ENCODE data around the gene LAMA5.
A peak's percentile ranks its signal among the peaks of the same experiment; 100 is the strongest.
"Not testable (repeated sequence)": the region's sequence is repeated elsewhere in the genome, so short reads cannot be mapped to it uniquely, and the experiment has no call there.

LAMA5 gene

DNA sequence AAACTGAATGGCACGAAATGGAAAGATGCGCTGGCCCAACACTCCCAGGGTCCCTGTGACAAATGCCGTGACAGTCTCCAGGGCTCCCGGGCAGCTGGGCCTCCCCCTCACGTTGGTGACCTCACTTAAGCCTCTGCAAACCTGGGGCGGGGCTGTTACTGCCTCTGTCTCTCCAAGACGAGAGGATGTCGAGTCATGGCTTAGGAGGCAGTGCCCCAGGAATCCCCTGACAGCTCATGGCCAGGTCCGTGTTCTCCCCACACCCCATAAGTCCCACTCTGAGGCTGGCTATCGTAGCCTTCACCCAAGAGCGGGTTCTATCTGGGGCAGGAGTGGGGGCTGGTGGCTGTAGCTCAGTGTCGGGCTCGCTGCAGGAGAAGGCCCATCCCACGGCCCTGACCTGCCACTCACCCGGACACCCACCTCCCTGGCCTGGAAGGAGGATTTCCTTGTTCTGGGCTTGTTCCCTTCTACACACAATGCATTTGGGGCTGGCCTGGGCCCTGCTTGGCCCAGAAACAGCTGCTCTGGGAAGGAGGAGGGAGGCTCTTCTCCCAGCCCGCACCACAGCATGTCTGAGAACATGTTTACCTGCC lies 14.2 kb upstream of the LAMA5 start:
- in situ Hi-C loops (cut with HindIII; ENCODE audit: low pct_unique_long_range_greater_than_20kb, low sequenced_read_pairs): no loop called here
- TF ChIP-seq JUND (IDR thresholded peaks at IDR 0.05; ENCODE audit: low read depth): no peak
- DNase-seq (ENCODE audit: low read depth in 1 of 2, low spot score in 1 of 2): no peak

DNA sequence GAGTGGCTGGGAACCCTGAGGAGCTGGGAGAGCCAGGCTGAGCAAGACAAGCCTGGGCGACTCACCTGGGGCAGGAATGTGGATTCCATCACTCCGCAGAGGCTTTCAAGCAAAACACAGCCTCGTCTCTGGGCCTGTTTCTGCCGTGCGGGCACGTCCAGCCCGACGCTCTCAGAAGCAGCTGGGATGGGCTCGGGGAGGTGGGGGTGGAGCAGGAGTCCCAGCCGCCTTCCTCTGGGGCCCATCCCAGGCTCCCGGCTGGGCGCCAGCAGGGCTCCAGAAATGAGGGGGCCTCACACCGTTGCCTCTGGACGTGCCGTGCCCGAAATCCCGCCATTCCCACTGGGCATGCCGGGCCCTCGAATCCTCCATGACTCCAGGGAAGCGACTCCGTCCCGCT lies 11.1 kb upstream of the LAMA5 start:
- in situ Hi-C loops (cut with HindIII; ENCODE audit: low pct_unique_long_range_greater_than_20kb, low sequenced_read_pairs): no loop called here
- DNase-seq (ENCODE audit: low read depth in 1 of 2, low spot score in 1 of 2): peak in 1 of 2 experiments; percentile 75
- TF ChIP-seq JUND (IDR thresholded peaks at IDR 0.05; ENCODE audit: low read depth): no peak

DNA sequence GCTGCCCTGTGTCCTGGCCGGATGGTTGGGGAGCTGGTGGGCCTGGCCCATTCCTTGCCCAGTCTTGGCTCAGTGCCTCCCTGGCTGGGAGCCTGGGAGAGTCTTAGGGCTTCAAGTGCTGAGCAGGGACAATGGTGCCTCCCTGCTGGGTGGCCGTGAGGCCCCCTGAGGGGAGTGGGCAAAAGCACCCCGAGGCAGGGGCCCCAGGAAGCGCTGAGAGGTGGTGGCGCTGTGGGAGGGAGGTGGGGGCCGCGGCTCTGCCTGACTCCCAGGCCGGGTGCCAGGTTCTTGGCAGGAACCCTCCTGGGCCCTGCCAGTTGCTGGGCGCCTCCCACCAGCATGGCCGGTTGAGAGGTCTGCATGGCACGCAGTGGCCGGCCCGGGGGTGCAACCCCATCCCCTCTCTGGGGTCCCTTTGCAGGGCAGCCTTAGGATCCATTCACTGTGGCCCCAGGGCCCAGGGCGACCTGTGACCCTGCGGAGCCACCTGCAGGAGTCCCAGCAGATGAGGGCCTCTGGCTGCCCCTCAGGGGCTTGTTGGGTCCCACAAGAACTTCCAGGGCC lies 10.6 kb upstream of the LAMA5 start:
- no peak for TF ChIP-seq JUND (IDR thresholded peaks at IDR 0.05; ENCODE audit: low read depth)
- in situ Hi-C loops (cut with HindIII; ENCODE audit: low pct_unique_long_range_greater_than_20kb, low sequenced_read_pairs): no loop called here
- no peak for DNase-seq (ENCODE audit: low read depth in 1 of 2, low spot score in 1 of 2)

DNA sequence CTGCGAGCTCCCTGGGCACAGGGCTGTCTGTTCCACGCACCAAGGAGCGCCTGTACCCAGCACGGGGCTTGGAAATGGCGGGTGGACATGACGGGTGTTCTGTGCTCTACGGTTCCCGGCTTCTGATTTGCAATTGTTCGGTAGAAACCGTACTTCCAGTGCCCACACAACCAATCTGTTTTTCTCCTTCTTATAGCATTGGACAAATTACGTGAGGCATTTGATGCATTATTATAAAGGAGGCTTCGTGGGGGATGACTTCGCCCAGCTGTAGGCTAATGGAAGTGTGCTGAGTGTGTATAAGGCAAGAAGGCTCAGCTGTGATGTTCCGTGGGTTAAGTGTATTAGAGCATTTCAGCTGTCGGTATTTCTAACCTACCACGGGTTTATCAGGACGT lies 10.0 kb upstream of the LAMA5 start:
- in situ Hi-C loops (cut with HindIII; ENCODE audit: low pct_unique_long_range_greater_than_20kb, low sequenced_read_pairs): no loop called here

DNA sequence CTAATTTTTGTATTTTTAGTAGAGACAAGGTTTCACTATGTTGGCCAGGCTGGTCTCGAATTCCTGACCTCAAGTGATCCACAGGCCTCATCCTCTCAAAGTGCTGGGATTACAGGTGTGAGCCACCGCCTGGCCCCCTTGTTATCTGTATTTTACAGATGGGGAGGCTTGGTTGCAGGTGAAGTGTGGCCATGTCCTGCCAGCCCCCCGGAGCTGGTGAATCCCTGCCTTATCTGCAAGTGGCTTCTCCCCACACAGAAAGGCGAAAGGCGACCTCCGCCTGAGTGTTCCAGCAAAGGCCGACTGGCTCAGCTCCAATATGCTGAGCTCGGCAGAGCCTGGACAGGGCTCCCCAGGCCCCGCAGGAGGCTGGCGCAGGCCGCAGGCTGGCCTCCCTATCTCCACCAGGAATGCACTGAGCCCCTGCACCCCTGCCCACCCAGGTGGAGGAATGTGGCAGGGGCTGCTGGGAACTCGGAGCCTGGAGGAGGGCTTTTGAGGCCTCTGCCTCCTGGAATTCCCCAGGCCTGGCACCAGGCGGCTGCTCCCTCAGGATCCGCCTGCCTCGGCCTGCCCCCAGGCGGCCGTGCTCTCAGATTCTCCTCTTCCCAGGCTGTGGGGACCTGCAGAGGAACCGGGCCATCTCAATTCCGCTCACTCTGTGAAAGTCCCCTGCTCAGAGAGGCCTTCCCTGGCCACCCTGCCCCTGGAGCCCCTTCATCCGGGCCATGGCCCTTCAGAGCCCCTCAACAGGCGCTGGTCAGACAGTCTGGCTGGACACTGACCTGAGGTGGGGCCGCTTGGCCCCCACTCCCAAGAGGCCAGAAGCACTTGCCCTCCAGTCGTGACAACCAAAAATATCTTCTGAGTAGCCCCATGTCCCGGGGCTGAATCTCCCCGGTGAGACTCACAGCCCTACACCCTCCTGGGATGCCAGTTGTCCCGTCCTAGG lies 9.3 kb upstream of the LAMA5 start:
- in situ Hi-C loops (cut with HindIII; ENCODE audit: low pct_unique_long_range_greater_than_20kb, low sequenced_read_pairs): no loop called here

More for the DNA sequence above, 10.0 kb upstream of the LAMA5 start:
- no peak for TF ChIP-seq JUND (IDR thresholded peaks at IDR 0.05; ENCODE audit: low read depth)
- DNase-seq (ENCODE audit: low read depth in 1 of 2, low spot score in 1 of 2): no peak

DNA sequence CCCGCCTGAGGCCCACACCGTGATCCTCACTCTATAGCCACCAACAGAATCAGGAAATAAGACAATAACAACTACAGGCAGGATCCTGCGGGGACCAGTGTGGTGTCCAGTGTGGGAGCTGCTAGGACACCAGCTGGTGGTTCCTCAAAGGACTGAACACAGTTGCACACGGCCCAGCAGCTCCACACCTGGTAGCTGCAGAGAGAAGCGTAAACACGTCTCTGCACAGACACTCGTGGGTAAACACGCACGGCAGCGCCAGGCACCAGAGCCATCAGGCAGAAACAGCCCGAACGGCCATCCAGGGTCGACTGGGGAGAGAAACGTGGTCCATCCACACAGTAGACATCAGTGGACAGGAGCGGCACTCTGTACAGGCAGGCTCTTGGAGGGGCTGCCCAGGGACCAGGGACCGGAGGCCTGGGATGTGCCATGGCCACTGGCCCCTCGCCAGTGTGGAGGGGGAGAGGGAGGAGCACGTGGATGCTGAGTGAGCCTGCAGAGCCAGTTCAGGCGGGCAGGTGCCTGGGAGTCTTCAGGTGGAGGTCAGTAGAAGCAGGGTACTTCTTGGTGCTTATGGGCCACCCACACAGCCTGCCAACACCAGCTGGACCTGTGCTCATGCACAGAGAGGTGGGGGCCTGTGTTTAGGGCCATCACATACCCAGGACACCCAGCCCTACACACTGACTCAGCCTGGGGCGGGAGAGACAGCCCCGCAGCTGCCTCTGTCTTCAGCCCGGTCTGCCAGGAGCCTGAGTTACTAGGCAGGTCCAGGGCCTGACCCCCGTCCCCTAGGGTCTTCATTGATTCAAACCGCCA lies 7.4 kb upstream of the LAMA5 start:
- in situ Hi-C loops (cut with HindIII; ENCODE audit: low pct_unique_long_range_greater_than_20kb, low sequenced_read_pairs): no loop called here
- DNase-seq (ENCODE audit: low read depth in 1 of 2, low spot score in 1 of 2): peak in 1 of 2 experiments; percentile 82
- TF ChIP-seq JUND (IDR thresholded peaks at IDR 0.05; ENCODE audit: low read depth): no peak

More for the DNA sequence above, 9.3 kb upstream of the LAMA5 start:
- DNase-seq (ENCODE audit: low read depth in 1 of 2, low spot score in 1 of 2): peak in 1 of 2 experiments; percentile 78
- no peak for TF ChIP-seq JUND (IDR thresholded peaks at IDR 0.05; ENCODE audit: low read depth)

DNA sequence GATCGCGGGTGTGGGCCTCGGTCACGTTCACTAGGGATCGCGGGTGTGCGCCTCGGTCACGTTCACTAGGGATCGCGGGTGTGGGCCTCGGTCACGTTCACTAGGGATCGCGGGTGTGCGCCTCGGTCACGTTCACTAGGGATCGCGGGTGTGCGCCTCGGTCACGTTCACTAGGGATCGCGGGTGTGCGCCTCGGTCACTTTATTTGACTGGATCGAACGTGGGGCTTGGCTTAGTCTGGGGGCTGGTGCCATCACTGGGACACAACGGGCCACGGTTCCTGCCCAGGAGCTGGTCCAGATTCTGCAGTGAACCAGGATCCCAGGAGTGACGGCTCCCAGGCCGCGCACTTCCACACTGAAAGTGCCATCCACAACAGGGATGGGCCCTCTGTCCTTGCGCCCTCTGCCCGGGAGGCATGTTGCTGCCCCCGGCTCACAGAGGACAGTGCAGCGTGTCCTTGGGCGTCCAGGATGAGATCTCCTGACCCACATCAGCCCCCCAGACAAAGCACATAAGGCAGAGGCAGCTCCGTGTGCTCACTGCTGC lies 6.6 kb upstream of the LAMA5 start:
- in situ Hi-C loops (cut with HindIII; ENCODE audit: low pct_unique_long_range_greater_than_20kb, low sequenced_read_pairs); DNase-seq (ENCODE audit: low read depth in 1 of 2, low spot score in 1 of 2): not testable (repeated sequence)

DNA sequence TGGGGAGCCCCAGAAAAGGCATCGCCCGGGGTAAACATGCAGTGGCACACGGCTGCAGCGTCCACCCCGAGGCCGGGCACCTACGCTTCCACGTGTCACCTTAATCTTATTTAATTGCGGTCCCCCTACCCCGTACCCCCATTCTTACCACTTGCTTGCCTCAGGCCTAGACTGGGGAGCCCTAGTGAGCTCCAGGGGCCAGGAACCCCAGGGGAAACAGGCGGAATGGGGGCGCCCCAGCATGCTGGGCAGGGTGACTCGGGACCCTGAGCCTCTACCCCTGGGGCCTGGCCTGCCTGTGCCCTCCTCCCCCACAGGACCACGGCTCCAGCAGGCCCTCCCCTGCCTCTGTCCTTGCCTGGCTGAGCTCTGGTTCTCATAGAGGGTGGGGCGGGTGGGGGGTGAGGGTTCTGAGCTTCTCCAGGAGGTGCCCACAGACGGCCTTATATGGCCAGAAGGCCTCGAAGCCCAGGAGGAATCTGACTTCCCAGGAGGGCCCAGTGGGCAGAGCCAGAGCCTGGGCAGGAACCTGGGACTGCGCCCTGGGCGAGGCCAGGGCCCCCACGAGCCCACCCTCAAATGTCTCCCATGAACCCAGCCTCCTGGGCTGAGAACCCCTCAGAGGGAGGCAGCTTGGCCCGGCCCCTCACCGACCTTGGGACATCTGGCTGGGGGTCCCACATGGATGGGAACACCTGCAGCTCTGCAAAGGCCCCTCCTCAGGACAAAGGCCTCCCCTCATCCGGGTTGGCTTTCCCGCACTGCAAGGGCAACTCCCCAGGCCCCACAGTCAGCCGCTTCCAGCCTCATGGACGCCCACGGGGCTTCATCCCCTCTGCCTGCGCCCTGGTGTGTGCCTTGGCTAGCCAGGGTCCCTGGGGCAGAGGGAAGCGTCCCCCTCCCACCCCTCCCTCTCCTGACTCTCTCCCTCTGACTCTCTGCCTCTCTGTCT lies 5.2 kb upstream of the LAMA5 start:
- in situ Hi-C loops (cut with HindIII; ENCODE audit: low pct_unique_long_range_greater_than_20kb, low sequenced_read_pairs): no loop called here
- no peak for TF ChIP-seq JUND (IDR thresholded peaks at IDR 0.05; ENCODE audit: low read depth)
- DNase-seq (ENCODE audit: low read depth in 1 of 2, low spot score in 1 of 2): no peak

DNA sequence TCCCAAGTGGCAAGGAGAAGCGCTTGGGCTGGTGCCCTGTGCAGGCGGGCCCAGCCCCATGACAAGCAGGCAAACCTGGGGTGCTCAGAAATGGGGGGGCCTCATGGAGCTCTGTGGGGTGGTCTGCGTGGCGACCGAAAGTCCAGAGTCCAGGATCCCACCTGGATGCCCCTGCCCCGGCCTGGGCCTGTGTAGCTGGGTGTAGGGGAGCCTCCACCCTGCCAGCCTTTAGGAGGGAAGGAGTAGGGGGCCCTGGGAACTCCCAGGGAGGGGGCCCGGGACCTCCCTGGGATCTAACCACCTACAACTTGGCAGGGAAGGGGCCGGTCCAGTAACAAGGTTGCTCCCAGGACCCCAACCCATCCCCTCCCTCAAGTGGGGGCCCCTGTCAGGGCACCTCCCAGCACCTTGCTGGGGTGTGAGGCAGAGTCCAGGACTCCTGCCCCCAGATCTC lies 4.5 kb upstream of the LAMA5 start:
- no peak for TF ChIP-seq JUND (IDR thresholded peaks at IDR 0.05; ENCODE audit: low read depth)
- no peak for DNase-seq (ENCODE audit: low read depth in 1 of 2, low spot score in 1 of 2)
- in situ Hi-C loops (cut with HindIII; ENCODE audit: low pct_unique_long_range_greater_than_20kb, low sequenced_read_pairs): no loop called here

DNA sequence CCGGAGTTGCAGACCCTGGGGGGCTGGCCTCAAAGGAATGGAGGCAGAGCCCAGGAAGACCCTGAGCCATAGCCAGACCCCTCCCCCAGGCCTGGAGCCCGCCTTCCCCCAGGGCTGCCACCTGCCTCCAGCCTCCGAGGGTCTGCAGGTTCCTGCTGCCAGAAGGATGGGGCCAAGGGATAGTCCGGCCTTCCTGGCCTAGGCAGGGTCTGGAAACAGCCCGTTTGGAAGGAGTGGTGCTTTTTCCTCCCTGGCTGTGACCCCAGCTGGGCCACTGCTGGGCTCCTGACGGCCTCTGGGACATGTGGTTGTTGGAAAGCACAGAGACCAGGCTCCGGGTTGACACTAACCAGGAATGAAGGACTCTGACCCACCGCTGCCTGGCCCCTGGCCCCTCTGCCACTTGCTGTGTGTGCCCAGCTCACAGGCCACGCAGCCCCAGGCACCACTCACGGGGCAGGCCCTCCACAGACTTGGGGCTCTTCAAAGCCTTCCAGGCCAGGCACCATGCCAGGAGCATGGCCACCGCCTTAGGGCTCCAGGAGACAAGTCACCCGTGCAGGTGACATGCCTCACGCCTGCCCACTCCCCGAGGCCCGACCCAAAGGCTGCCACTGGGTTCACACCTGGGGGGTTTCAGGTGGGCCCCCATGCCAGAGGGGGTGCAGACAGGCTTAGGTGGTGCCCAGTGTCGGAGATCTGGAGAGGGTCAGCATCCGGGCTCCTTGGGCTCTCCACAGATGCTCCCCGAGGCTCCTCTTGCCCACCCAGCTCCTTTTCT lies 3.9 kb upstream of the LAMA5 start:
- TF ChIP-seq JUND (IDR thresholded peaks at IDR 0.05; ENCODE audit: low read depth): no peak
- in situ Hi-C loops (cut with HindIII; ENCODE audit: low pct_unique_long_range_greater_than_20kb, low sequenced_read_pairs): no loop called here
- DNase-seq (ENCODE audit: low read depth in 1 of 2, low spot score in 1 of 2): no peak

Measured in T47D (cell line).